ENCODE results near the gene MYLK3.
"Not testable (repeated sequence)": the region's sequence is repeated elsewhere in the genome, so short reads cannot be mapped to it uniquely, and the experiment has no call there.

Gene MYLK3

GRCh38 chr16:46689365-46690280 lies 58.5 kb downstream of the MYLK3 start, which contains the start of gene ORC6:
Gene ORC6, plus strand, starts transcription at chr16:46689659. Its CDS starts 47 bp downstream, at chr16:46689706.
- peak; percentile 97 for DNase-seq

GRCh38 chr16:46688654-46689364 lies 59.3 kb downstream of the MYLK3 start, which contains the start of gene VPS35:
Gene VPS35, minus strand, starts transcription at chr16:46689178. Its CDS starts 45 bp downstream, at chr16:46689133.
- DNase-seq, result peak; percentile 97

GRCh38 chr16:46688101-46688653 lies 60.0 kb downstream of the MYLK3 start:
- DNase-seq, result no peak

DNA sequence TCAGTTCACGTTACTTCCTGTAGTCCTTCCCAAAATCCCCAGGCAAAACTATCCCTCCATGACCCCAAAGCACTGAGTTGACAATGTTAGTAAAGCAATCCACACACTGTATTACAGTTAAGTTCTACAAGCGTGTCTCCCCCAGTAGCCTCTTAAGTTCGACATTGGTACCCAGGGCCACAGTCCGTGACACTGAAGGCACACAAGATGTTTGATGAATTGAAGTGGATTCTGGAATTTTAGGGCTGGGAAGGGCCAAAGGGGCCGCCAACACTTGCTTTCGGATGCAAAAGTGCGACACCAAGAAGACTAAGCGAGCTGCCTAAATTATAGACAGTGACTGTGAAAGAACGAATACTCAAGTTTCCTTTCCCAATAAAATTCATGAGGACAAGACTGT lies 60.7 kb downstream of the MYLK3 start:
- no peak for DNase-seq

GRCh38 chr16:46686815-46687473 lies 61.2 kb downstream of the MYLK3 start:
- no peak for DNase-seq

DNA sequence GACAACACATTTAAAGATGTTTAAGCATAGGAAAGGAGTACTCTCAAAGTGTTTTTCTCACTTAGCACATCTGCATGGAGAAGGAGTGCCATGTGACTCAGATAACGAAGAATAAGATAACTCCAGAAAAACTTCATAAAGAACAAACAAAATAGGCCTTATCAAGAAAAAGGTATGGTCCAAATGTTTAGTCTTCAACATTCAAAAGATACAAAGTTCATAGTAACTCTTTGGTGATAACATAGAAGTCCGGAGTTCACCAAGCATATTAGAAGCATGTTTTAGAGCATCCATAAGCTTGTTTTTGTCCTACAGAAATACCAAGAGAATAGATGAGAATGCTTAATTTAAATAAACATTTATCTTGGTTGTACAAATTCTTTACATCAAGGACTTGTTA lies 66.3 kb downstream of the MYLK3 start:
- not testable (repeated sequence) for DNase-seq

DNA sequence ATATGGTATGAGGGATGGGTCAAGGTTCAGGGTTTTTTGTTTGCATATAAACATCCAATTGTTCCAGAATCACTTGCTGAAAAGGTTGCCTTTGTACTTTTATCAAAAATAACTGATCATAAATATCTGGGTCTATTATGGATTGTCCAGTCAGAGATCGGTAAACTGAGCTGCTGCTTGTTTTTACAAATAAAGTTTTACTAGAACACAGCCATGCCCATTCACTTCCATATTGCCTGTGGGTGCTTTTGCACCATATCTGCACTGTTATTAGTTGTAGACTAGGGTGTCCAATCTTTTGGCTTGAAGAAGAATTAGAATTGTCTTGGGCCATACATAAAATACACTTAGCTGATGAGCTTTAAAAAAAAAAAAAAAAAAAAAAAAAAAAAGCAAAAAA lies 70.2 kb downstream of the MYLK3 start:
- not testable (repeated sequence) for DNase-seq

GRCh38 chr16:46673320-46674013 lies 74.7 kb downstream of the MYLK3 start:
- peak; percentile 11 for DNase-seq

DNA sequence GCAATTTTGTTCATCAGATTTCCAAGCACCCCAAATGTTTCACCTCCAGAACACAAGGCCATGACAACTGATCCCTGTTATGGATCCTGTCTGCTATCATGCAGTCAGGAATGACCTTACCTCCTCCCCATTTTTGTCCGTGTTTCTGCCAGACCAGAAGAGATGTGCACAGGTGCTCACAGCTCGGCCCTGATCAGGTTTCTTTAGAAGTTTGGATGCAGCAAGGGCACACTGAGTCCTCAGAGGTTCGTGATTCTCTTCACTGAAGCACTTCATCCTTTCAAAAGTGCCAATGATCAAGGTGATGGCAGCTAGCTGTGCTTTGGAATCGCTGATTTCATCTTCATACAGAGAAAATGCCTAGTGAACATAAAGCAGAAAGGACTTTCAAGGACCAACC lies 86.0 kb downstream of the MYLK3 start:
- no peak for DNase-seq

DNA sequence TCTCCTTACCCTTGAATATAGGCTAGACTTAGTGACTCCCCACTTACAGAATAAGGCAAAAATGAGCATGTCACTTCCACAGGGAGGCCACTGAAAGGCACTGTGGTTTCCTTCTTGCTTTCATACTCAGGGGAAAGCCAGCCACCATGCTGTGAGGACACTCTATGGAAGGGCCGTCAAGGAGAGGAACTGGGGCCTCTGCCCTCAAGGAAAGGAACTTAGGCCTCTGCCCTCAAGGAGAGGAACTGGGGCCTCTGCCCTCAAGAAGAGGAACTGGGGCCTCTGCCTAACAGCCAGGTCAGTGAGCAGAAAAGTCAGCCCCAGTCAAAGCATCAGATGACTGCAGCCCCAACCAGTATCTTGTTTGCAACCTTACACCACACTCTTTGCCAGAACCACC lies 89.2 kb downstream of the MYLK3 start:
- no peak for DNase-seq

All from NCI-H526 treated with DMSO at 0.1 percent for 48 hours (cell line).